Neural progenitor cell (in vitro differentiated cells): ENCODE results near the gene SLC13A4. TPM values are rescaled to one million over a fixed set of nuclear protein-coding genes. Genes with fewer than 3 reads are reported as not detected.

Experiments
- DNase-seq: peaks from one replicate; pipeline ENCODE4 v3.0.0-alpha.2; 2016; ENCODE audit warnings: low spot score
- H2AFZ ChIP-seq: fragments of 200-600 bp; sonication (generic); replicated peaks from 2 replicates; pipeline ENCODE4 v1.6.1; 2016; ENCODE audit warnings: antibody characterized with exemption
- H3F3A ChIP-seq: fragments of 200-600 bp; sonication (generic); 2 replicates; pipeline ENCODE4 v1.6.1; 2016; ENCODE audit warnings: antibody characterized with exemption, low read depth
- H3K27ac ChIP-seq: fragments of 200-600 bp; sonication (generic); 2 replicates; pipeline ENCODE4 v1.5.1; 2016; ENCODE audit warnings: mild to moderate bottlenecking
- H3K27me3 ChIP-seq: fragments of 200-600 bp; sonication (generic); 2 replicates; pipeline ENCODE4 v1.6.1; 2016; ENCODE audit warnings: mild to moderate bottlenecking, moderate library complexity
- H3K36me3 ChIP-seq: fragments of 200-600 bp; sonication (generic); 2 replicates; pipeline ENCODE4 v1.5.1; 2016
- H3K4me1 ChIP-seq: fragments of 200-600 bp; sonication (generic); 2 replicates; pipeline ENCODE4 v1.6.1; 2016; ENCODE audit warnings: mixed run types
- H3K4me2 ChIP-seq: fragments of 200-600 bp; sonication (generic); 2 replicates; pipeline ENCODE4 v1.6.1; 2016
- H3K4me3 ChIP-seq: fragments of 200-600 bp; sonication (generic); 2 replicates; pipeline ENCODE4 v1.5.1; 2016
- H3K79me2 ChIP-seq: fragments of 200-600 bp; sonication (generic); 2 replicates; pipeline ENCODE4 v1.6.1; 2016; ENCODE audit warnings: low read depth
- H3K9ac ChIP-seq: fragments of 200-600 bp; sonication (generic); 2 replicates; pipeline ENCODE4 v1.6.1; 2016
- H3K9me3 ChIP-seq: fragments of 200-600 bp; sonication (generic); 2 replicates; pipeline ENCODE4 v1.5.1; 2016; ENCODE audit warnings: low read depth
- H4K20me1 ChIP-seq: fragments of 200-600 bp; sonication (generic); 2 replicates; pipeline ENCODE4 v1.6.1; 2016; ENCODE audit warnings: low read depth
- H3K27ac Mint-ChIP-seq: 3 replicates; pipeline ENCODE4 v1.8.0; 2021; ENCODE audit warnings: mixed read lengths
- H3K27me3 Mint-ChIP-seq: 2 replicates; pipeline ENCODE4 v1.8.0; 2022; ENCODE audit warnings: low read depth, mild to moderate bottlenecking, inconsistent platforms, moderate library complexity, mixed read lengths; ENCODE audit not compliant: insufficient read depth
- H3K36me3 Mint-ChIP-seq: 3 replicates; pipeline ENCODE4 v1.8.0; 2021; ENCODE audit warnings: mixed read lengths
- H3K4me1 Mint-ChIP-seq: 3 replicates; pipeline ENCODE4 v1.8.0; 2021; ENCODE audit warnings: mixed read lengths
- H3K4me3 Mint-ChIP-seq: 3 replicates; pipeline ENCODE4 v1.8.0; 2021; ENCODE audit warnings: mild to moderate bottlenecking, moderate library complexity, mixed read lengths
- H3K9me3 Mint-ChIP-seq: 3 replicates; pipeline ENCODE4 v1.8.0; 2020; ENCODE audit warnings: mixed read lengths
- EZH2 ChIP-seq: fragments of 200-600 bp; sonication (generic); IDR thresholded peaks from 2 replicates; pipeline ENCODE4 v1.6.1; 2017; ENCODE audit warnings: antibody characterized with exemption, mild to moderate bottlenecking, moderate library complexity
- EZH2phosphoT487 ChIP-seq: fragments of 200-600 bp; sonication (generic); IDR thresholded peaks from 2 replicates; pipeline ENCODE4 v1.6.1; 2017; ENCODE audit warnings: antibody characterized with exemption
- total RNA-seq: library from RNA; depleted of rRNA; stranded (reverse); fragments of >200 nt; gene quantifications from 2 replicates; pipeline ENCODE4 v1.2.3, GENCODE V29; 2015; ENCODE audit warnings: low replicate concordance
- TF ChIP-seq, protein P1 (sequence below): fragments of 200-600 bp; sonication (generic); IDR thresholded peaks from 2 replicates; pipeline ENCODE4 v1.5.1; 2017; ENCODE audit warnings: antibody characterized with exemption, mild to moderate bottlenecking

The SLC13A4 gene
- total RNA-seq, 1 donor from 2014 or later: 0.28 TPM

- Histone ChIP-seq H2AFZ (no peak overlapping the region), H3K9ac (no peak overlapping the region), H3K4me3 (no peak overlapping the region), H3K4me2 (no peak overlapping the region), H4K20me1 (no peaks in the 10 kb centered on the region), H3K4me1 (peaks cover 4% of the 10 kb centered on the region), H3K36me3 (no peaks in the 10 kb centered on the region), H3K9me3 (no peaks in the 10 kb centered on the region), H3K79me2 (no peaks in the 10 kb centered on the region), H3K27me3 (no peaks in the 10 kb centered on the region), H3F3A (no peaks in the 10 kb centered on the region), H3K27ac (no peak overlapping the region)
- TF ChIP-seq EZH2 (no peak), EZH2phosphoT487 (no peak)
- TF ChIP-seq, protein P1, sequence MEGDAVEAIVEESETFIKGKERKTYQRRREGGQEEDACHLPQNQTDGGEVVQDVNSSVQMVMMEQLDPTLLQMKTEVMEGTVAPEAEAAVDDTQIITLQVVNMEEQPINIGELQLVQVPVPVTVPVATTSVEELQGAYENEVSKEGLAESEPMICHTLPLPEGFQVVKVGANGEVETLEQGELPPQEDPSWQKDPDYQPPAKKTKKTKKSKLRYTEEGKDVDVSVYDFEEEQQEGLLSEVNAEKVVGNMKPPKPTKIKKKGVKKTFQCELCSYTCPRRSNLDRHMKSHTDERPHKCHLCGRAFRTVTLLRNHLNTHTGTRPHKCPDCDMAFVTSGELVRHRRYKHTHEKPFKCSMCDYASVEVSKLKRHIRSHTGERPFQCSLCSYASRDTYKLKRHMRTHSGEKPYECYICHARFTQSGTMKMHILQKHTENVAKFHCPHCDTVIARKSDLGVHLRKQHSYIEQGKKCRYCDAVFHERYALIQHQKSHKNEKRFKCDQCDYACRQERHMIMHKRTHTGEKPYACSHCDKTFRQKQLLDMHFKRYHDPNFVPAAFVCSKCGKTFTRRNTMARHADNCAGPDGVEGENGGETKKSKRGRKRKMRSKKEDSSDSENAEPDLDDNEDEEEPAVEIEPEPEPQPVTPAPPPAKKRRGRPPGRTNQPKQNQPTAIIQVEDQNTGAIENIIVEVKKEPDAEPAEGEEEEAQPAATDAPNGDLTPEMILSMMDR: no peak
- peaks cover 22% of the 10 kb centered on the region for H3K4me1 Mint-ChIP-seq
- no peaks in the 10 kb centered on the region for H3K36me3 Mint-ChIP-seq
- no peak for DNase-seq
- H3K4me3 Mint-ChIP-seq: no peak overlapping the region
- H3K27ac Mint-ChIP-seq: no peak overlapping the region
- no peaks in the 10 kb centered on the region for H3K9me3 Mint-ChIP-seq
- peaks cover 2% of the 10 kb centered on the region for H3K27me3 Mint-ChIP-seq
Observed at GRCh38 chr7:135711139-135711469, 16.9 kb downstream of the SLC13A4 start.

DNA sequence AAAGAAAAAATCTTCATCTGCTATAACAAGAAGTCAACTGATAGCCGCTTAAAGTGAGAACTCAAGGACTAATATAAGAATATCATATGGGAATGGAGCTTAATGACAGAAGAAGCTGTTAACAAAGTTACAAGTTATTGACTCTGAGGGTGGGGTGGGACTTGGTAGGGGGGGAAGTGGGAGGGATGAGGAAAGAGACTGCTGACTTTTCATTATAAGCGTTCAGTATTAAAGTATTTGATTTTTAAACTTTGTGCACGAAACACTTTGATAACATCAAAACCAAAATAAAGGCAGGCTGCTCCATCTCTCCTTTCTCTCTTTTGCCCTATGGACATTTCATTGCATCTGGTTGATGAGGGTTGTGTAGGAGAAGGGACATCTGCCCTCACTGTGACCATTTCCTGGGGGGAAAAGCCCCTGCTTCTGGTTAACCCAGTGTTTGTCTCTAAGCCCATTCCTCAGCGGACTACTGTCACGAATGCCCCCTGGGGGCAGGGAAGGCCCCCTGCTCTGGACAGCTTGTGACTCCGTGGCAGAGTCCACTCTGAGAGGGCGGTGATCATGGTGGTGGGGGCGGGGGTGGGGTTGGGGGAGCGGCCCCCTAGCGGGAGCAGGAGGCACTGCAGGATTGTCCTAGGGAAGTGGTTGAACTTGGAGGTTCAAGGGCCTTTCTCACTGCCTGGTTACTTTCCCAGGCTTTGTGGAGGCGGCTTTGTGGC, 17.4 kb downstream of the SLC13A4 start:
- H3F3A ChIP-seq: no peaks in the 10 kb centered on the region
- H3K27me3 ChIP-seq: no peaks in the 10 kb centered on the region
- Mint-ChIP-seq H3K9me3 (no peaks in the 10 kb centered on the region), H3K27ac (no peak overlapping the region), H3K4me3 (no peak overlapping the region), H3K27me3 (peaks cover 3% of the 10 kb centered on the region), H3K4me1 (peaks cover 22% of the 10 kb centered on the region), H3K36me3 (no peaks in the 10 kb centered on the region)
- no peak overlapping the region for H3K4me3 ChIP-seq
- no peaks in the 10 kb centered on the region for H4K20me1 ChIP-seq
- H3K4me2 ChIP-seq: no peak overlapping the region
- H3K79me2 ChIP-seq: no peaks in the 10 kb centered on the region
- TF ChIP-seq, protein P1: peak; percentile 73
- TF ChIP-seq EZH2phosphoT487: no peak
- TF ChIP-seq EZH2: no peak
- H3K27ac ChIP-seq: no peak overlapping the region
- H3K9ac ChIP-seq: no peak overlapping the region
- H3K36me3 ChIP-seq: no peaks in the 10 kb centered on the region
- H3K4me1 ChIP-seq: peaks cover 4% of the 10 kb centered on the region
- no peaks in the 10 kb centered on the region for H3K9me3 ChIP-seq
- no peak overlapping the region for H2AFZ ChIP-seq
- peak; percentile 52 for DNase-seq

DNA sequence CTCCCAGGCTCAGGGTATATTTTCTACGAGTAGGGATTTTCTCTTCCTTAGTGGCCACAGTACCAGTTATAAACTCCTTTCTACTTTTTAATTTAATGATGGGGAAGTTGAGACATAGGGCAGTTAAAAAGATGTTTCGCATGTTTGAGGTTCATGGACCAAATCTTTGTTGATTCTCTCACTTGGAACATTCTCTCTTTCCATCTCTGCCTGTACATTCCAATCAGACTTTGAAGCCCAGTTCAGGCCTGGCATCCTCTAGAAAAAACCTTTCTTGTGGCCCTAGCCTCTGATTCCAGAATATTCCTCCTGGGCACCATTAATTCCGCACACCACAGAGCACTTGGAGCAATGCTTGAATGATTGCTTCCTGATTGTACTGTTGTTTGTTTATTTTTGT, 18.5 kb downstream of the SLC13A4 start:
- H3K27me3 ChIP-seq: no peaks in the 10 kb centered on the region
- no peaks in the 10 kb centered on the region for H3K9me3 Mint-ChIP-seq

More for the DNA sequence above, 18.5 kb downstream of the SLC13A4 start:
- no peak overlapping the region for H3K27ac Mint-ChIP-seq
- Histone ChIP-seq H3K9ac (no peak overlapping the region), H3K4me1 (peaks cover 4% of the 10 kb centered on the region), H3F3A (no peaks in the 10 kb centered on the region), H2AFZ (no peak overlapping the region), H4K20me1 (no peaks in the 10 kb centered on the region), H3K4me2 (no peak overlapping the region), H3K79me2 (no peaks in the 10 kb centered on the region), H3K36me3 (no peaks in the 10 kb centered on the region), H3K4me3 (no peak overlapping the region), H3K27ac (no peak overlapping the region), H3K9me3 (no peaks in the 10 kb centered on the region)
- peaks cover 22% of the 10 kb centered on the region for H3K4me1 Mint-ChIP-seq
- DNase-seq: no peak
- peaks cover 1% of the 10 kb centered on the region for H3K36me3 Mint-ChIP-seq
- peaks cover 6% of the 10 kb centered on the region for H3K27me3 Mint-ChIP-seq
- TF ChIP-seq EZH2phosphoT487 (no peak), EZH2 (no peak)
- TF ChIP-seq, protein P1: no peak
- H3K4me3 Mint-ChIP-seq: no peak overlapping the region
